ENCODE data around the gene SLC22A17. TPM values are rescaled to one million over a fixed set of nuclear protein-coding genes. Genes with fewer than 3 reads are reported as not detected.
A peak's percentile ranks its signal among the peaks of the same experiment; 100 is the strongest.

SLC22A17 gene
- total and polyA plus RNA-seq, 2 of the 13 experiments (the other 11 are each of a cell fraction or from before 2014, with no cell fraction given): 0.95 to 1.1 TPM

- TF ChIP-seq ZNF10 (CRISPR knock-in tag; IDR thresholded peaks at IDR 0.05; ENCODE audit: borderline replicate concordance, low read depth): peak; percentile 86; the same call in 1 of the 2 replicates
Measured at GRCh38 chr14:23321572-23322547, 30.8 kb downstream of the SLC22A17 start (continued).

DNA sequence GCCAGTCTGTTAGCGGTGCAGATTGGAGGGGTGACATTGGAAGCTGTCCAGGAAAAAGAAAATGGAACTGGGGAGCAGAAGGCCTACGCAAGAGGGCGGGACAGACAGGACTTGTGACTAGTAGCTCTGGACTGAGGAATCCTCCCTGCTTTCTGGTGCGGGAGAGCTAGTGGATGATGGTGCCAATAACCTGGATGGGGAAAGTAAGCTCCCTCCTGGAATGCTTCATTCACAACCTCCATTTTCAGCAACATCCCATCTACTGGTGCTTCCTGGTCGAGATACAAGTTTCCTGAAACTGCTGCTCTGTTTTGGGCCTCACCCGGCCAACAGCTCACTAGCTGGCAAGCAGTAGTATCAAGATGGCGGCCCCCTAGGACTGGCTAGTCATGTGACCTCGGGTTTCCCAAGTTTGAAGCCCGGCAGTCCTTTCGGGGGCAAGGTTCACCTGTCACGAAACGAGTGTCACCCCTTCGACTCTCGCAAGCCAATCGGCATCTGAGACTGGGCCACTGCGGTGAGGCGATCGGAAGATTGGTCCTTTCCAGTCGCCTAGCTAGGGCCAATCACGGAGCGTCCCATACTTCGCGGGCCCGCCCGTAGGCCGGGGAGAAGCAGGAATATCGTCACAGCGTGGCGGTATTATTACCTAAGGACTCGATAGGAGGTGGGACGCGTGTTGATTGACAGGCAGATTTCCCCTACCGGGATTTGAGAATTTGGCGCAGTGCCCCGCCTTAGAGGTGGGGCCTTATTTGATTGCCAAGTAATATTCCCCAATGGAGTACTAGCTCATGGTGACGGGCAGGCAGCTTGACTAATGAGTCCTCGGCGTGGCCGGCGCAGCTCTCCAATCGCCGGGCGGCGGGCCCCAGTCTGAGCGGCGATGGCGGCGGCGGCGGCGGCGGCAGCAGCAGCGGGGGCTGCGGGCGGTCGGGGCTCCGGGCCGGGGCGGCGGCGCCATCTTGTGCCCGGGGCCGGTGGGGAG, 31.8 kb downstream of the SLC22A17 start, which contains the start of gene PABPN1:
PABPN1 (plus strand) TSS at position 874 of the 988 bp plus-strand sequence; CDS start at position 887, 13 bp downstream.
- ATAC-seq (peak; percentile 94), FAIRE-seq (peak; percentile 96)
- BruUV-seq (replicated peaks): no TSS peak
- TF ChIP-seq ZNF274 (CRISPR knock-in tag; IDR thresholded peaks at IDR 0.05) (peak; percentile 99), NPAS2 (CRISPR knock-in tag; IDR thresholded peaks at IDR 0.05; ENCODE audit: borderline replicate concordance) (no peak), ZHX2 (IDR thresholded peaks at IDR 0.05; ENCODE audit: low read depth) (peak; percentile 96), ZHX2 (CRISPR knock-in tag; IDR thresholded peaks at IDR 0.05; ENCODE audit: borderline replicate concordance) (peak; percentile 32; the same call in 1 of the 2 replicates)

More for the DNA sequence above, 31.8 kb downstream of the SLC22A17 start, which contains the start of gene PABPN1:
- Histone ChIP-seq H4K20me1 (ENCODE audit: insufficient read depth, low read length) (peaks cover 11% of the 10 kb centered on the region; the same call in 1 of the 2 replicates), H3K79me2 (ENCODE audit: insufficient read depth, low read length) (peaks cover 23% of the 10 kb centered on the region), H3K4me1 (ENCODE audit: insufficient read depth, low read length) (peaks cover 36% of the 10 kb centered on the region), H3K4me2 (ENCODE audit: low read depth, low read length) (peak within 1 kb of the TSS; percentile 96), H3K4me3 (replicated peaks in 1 of 3; ENCODE audit: insufficient read depth in 1 of 3, low read depth in 2 of 3, low read length in 3 of 3) (peak within 1 kb of the TSS; percentile 79 to 99 (median 98)), H3K27ac (ENCODE audit: extremely low read length, insufficient read depth, low read length) (peak within 1 kb of the TSS; percentile 95), H3K36me3 (replicated peaks in 1 of 2; ENCODE audit: control insufficient read depth in 1 of 2, insufficient read depth in 2 of 2, low read length in 2 of 2) (peaks cover 18 to 36% of the 10 kb centered on the region in 2 experiments), H3K9ac (ENCODE audit: insufficient read depth, low read depth, low read length) (peak within 1 kb of the TSS; percentile 99), H3K9me3 (ENCODE audit: low read length) (no peaks in the 10 kb centered on the region), H3K27me3 (ENCODE audit: control insufficient read depth in 1 of 2, insufficient read depth in 2 of 2, low read length in 2 of 2) (peaks cover 0 to 6% of the 10 kb centered on the region in 2 experiments; a peak in 2 of 5 replicates), H2AFZ (ENCODE audit: low read length) (peak within 1 kb of the TSS; percentile 7)
- 7% methylated on average over 58 of the region's 63 CpGs for WGBS (ENCODE audit: low lambda C conversion rate)
- CTCF ChIA-PET (ENCODE audit: low intra/inter-chr PET ratio, low total read pairs): interaction anchor here (0.6 to 1.9 kb wide), 4 partner anchors 15 to 56 kb away, joined by 3 to 7 read pairs (median 4); partner anchors contain the start of gene BCL2L2
- in situ Hi-C loops (cut with HindIII; ENCODE audit: extremely low pct_ligation_motif_present, low pct_unique_long_range_greater_than_20kb): loop anchor here (5.0 to 25.0 kb wide), 2 partner anchors 236 to 816 kb away; partner anchors contain the start of genes EMC9, FITM1, PSME1 and PSME2
- POLR2A ChIA-PET: interaction anchor here (0.6 to 13.2 kb wide), 88 partner anchors 9 to 1121 kb away, joined by 3 to 1053 read pairs (median 5); partner anchors contain the start of genes ACIN1, AJUBA, AP1G2 and BCL2L2
- peak; percentile 100 for DNase-seq (ENCODE audit: low spot score)
- intact Hi-C loops (cut with micrococcal nuclease; ENCODE audit: unreplicated experiment): loop anchor here (1.0 kb wide), 4 partner anchors 15 to 148 kb away; partner anchors contain the start of genes BCL2L2, HOMEZ and NGDN
